NT2/D1 (cell line): Measurements from ENCODE around the gene IMMP2L.

Experiments used
- SUZ12 ChIP-seq: IDR thresholded peaks from 2 replicates; pipeline ENCODE4 v1.6.1; 2011; ENCODE audit not compliant: insufficient read length, insufficient read depth; ENCODE audit errors: extremely low read depth
- YY1 ChIP-seq: IDR thresholded peaks from 2 replicates; pipeline ENCODE4 v1.6.1; 2011; ENCODE audit not compliant: insufficient read length, insufficient read depth
- ZNF274 ChIP-seq: IDR thresholded peaks from 2 replicates; pipeline ENCODE4 v1.6.1; 2011; ENCODE audit warnings: mild to moderate bottlenecking, low read depth, low read length

DNA sequence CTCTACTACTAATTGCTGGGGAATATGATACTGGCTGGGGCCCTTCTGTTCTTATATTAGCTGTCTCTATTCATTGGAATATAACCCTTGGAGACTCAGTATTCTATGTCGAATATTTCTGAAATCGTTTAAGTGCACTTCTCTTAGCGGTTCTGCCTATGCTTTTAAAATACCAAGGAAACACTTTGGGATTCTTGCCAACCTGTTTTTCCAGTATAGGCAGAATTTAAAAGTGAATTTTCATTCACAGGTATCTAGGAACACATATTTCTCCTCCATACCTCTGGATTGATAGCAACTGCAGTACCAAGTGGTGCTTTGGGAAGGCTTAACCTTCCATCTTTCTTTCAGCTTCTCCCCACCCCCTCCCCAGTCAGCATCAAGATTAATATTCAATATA is 841.7 kb downstream of the IMMP2L start:
- TF ChIP-seq YY1 (no peak), ZNF274 (no peak), SUZ12 (no peak)
